Stimulated activated CD4-positive, alpha-beta T cell treated with anti-CD3 and anti-CD28 coated beads, Interleukin-1b, Interleukin-23, amount 100 ng/mL, for 4 hours (primary cell): Measurements from ENCODE around the gene DNAJB1.
A peak's percentile ranks its signal among the peaks of the same experiment; 100 is the strongest.

Source experiments
- DNase-seq, 2 donors: peaks; one replicate each; pipeline ENCODE4 v3.0.0-alpha.2; 2020; ENCODE audit warnings: low read depth in 2 of 2

Gene DNAJB1

GRCh38 chr19:14473073-14473977 is 44.9 kb downstream of the DNAJB1 start:
- no peak for DNase-seq

GRCh38 chr19:14472202-14472938 is 45.8 kb downstream of the DNAJB1 start:
- peak; percentile 89 to 91 for DNase-seq

GRCh38 chr19:14471436-14472187 is 46.6 kb downstream of the DNAJB1 start:
- DNase-seq, result no peak

- DNase-seq, result no peak
These were observed 47.9 kb downstream of the DNAJB1 start for GRCh38 chr19:14470031-14470876.

- DNase-seq, result no peak
These were observed 50.4 kb downstream of the DNAJB1 start for GRCh38 chr19:14467816-14468215.

GRCh38 chr19:14467391-14467790 is 50.8 kb downstream of the DNAJB1 start:
- DNase-seq, result no peak
